GM18951 (cell line): Measurements from ENCODE around the gene NEURL3.

Experiments
- POLR2A ChIP-seq: IDR thresholded peaks from 4 replicates; pipeline ENCODE4 v1.6.1; 2011; ENCODE audit warnings: mild to moderate bottlenecking; ENCODE audit not compliant: insufficient read length, insufficient read depth; ENCODE audit errors: extremely low read depth
- in situ Hi-C: fragments of 300-500 bp; cut with MboI; formaldehyde crosslinking; loops from one replicate; pipeline ENCODE4 v1.12.0; 2022; ENCODE audit warnings: low sequenced_read_pairs, mixed read lengths, inconsistent platforms; ENCODE audit not compliant: unreplicated experiment

Gene NEURL3

DNA sequence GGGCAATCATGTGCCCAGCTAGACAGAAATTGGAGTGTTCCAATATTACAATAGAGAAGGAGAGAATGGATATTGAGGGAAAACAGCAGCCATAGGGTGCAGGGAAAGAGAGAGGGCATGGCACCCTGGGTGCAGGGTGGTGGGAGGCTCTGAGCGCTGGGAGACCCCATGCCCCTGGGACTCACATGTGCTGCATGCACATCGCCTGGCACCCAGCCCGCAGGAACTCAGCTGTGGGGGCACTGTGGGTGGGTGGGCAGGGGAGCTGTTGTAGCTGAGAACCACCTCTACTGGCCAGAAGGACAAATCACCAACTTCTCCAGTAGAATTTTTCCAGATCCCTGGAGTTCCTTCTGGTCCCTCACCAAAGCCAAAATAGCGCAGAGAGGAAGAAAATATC is 7.2 kb upstream of the NEURL3 start:
- in situ Hi-C loops = loop anchor here (10.0 kb wide), 1 partner anchor 108 kb away; no protein-coding TSS in a partner anchor
- TF ChIP-seq POLR2A = no peak

DNA sequence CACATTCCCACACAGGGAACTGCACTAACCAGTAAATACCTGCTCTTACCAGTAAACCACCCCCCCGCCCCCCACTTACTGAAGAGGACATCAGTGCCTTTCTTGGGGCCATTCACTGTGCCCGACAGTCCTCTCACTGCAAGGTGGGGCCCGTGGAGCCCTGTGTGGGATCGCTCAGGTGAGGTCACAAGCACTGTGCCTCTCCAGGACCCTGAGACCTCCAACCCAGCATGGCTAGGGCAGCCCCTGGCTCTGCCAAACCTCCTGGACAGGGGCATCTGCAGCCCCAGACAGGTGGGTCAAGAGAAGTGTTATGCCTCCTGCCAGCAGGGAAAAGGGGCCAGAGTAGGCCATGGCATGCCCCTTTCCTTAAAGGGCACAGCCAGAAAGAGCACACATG is 6.7 kb upstream of the NEURL3 start:
- TF ChIP-seq POLR2A = no peak
- in situ Hi-C loops = loop anchor here (10.0 kb wide), 1 partner anchor 107 kb away; no protein-coding TSS in a partner anchor

DNA sequence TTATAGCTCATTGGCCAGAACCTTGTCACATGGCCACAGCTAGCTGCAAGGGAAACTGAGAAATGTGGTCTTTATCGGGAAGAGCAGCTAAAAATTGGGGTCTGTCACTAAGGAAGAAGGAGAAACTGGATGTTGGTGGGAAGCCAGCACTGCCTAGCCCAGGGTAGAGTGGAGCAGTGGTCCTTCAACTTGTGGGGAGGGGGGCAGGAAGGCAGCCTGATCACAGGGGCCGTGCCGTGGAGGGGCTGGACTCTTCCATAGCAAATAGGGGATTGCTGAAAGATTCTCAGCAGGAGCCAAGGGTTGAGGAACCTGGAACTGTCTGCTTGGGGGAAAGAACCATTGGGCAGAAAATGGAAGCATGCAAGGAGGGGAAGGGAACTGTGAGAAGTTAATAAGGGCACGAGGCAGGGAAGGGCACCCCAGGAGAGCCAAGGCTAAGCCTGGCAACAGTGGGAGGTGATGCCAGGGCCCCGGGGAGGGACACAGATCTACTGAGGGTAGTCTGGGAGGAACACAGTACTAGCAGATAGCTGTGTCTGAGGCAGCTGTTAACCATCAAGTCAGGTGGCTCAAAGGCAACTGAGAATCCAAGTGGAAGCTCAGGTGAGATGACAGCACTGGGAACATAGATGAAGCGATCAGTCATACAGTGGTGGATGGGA is 5.9 kb upstream of the NEURL3 start:
- in situ Hi-C loops = loop anchor here (10.0 kb wide), 1 partner anchor 106 kb away; no protein-coding TSS in a partner anchor
- no peak for TF ChIP-seq POLR2A

DNA sequence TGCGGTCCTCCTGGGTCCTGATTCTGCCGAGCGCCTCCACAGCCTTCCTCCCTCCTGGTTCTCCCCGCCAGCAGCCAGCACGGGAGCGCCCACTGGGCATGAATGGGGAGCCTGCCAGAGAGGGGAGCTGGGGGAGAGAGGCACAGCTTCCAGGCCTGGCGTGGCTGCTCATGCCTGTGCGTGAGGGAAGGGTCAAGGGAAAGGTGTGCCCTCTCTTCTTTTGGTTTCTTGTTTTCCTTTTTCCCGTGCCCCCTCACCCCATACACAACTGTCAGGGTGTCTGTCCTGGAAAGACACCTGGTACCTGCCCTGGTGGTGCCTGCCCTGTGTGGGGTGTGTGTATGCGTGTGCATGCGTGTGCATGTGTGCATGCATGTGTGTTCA is 4.7 kb upstream of the NEURL3 start:
- in situ Hi-C loops = loop anchor here (10.0 kb wide), 1 partner anchor 105 kb away; no protein-coding TSS in a partner anchor
- TF ChIP-seq POLR2A = no peak

DNA sequence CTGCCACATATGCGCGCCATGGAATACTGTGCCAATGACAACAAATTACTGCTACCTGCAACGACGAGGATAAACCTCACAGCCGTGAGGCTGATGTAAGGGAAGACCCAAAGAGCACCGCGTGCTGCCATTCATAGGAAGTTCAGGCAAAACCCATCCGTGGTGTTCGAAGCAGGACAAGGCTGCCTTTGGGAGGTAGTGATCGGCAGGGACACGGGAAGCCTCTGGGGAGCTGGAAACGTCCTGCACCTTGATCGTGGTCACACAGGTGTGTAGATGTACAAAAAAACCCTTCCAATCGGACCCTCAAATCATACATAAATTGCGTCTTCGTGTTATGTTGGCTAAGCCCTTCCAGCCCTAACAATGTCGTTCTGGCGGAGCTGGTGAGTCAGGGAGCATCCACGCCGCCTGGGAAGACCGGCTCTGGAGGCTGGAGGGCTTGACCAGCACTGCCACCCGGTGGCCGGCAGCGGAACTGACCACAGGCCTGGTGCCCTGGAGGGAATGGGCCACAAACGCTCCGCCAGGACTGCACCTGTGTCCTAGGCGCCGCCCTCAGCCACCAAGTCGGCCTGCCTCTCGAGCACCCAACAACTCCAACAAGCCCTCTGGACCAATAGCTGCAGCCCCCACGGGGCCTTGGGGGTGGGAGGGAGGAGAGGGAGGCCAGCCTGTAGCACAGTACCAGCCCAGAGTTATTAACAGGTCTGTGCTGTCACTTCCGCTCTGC is 4.1 kb upstream of the NEURL3 start:
- no peak for TF ChIP-seq POLR2A
- in situ Hi-C loops = no loop called here

DNA sequence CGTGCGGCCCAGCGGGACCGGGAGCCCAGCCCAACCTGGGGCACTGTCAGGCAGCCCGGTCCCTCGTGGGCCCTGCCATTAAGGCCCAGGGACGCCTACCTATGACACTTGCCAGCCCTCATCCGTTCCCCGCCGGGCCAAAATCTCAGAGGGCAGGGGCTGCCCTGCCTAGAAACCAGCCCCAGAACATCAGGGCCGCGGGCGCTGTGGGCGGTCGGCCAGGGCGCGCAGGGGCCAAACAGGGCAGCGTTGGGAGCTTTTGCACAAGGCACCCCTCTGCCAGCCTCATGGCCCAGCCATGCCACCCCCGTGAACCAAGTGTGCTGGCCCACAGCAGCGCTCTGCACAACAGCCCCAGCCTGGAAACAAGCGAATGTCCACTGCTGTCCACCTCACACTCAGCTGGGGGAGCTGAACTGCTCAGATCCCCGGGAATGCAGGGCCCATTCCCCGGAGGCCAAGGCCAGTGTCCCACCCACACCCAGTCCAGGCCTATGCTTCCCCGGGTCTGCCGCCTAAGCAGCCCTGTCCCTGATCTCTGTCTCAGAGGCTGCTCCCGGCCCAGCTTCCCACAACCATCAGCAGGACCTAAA is 3.5 kb upstream of the NEURL3 start:
- TF ChIP-seq POLR2A = no peak
- in situ Hi-C loops = no loop called here

DNA sequence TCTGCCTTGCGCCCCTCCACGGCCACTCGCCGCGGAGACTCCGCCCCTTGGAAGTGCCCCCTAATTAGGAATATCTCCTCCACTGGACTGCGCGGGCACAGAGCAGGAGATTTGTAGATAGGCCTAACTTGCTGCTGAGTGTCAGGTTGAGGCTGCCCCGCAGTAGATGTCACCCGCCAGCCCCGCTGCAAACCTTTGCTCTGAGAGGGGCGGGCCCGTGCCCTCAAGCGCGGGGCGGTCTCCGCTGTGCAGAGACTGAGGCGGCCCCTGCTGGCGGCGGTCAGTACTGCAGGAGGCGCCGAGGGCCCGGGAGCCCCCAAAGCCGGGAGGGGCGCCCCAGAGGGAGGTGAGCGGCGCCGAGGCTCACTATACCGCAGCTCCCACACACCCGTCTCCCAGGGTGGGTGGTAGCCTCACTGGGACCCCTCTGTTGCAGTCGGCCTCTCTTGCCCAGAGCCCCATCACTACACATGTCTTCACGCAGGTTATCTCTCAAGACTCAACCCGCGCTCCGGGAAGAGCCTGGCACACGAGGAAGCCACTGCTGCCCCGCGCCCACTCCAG is 2.9 kb upstream of the NEURL3 start:
- in situ Hi-C loops = no loop called here
- TF ChIP-seq POLR2A = no peak

DNA sequence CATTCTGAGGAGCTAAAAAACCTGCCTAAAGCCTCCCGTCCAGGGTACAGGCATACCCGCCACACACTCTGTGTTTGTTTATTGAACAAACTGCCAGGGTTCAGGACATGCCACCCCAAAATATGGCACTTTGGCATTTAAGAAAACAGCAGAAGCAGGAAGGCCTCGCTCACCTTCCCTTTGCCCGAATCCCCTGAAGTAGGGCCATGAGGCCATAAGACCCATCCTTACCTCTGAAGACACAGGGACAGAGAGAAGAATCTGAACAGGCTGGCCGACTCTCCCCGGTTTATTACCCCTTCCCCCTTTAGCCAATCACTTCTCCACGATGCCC is 1.7 kb upstream of the NEURL3 start:
- no peak for TF ChIP-seq POLR2A
- in situ Hi-C loops = no loop called here

DNA sequence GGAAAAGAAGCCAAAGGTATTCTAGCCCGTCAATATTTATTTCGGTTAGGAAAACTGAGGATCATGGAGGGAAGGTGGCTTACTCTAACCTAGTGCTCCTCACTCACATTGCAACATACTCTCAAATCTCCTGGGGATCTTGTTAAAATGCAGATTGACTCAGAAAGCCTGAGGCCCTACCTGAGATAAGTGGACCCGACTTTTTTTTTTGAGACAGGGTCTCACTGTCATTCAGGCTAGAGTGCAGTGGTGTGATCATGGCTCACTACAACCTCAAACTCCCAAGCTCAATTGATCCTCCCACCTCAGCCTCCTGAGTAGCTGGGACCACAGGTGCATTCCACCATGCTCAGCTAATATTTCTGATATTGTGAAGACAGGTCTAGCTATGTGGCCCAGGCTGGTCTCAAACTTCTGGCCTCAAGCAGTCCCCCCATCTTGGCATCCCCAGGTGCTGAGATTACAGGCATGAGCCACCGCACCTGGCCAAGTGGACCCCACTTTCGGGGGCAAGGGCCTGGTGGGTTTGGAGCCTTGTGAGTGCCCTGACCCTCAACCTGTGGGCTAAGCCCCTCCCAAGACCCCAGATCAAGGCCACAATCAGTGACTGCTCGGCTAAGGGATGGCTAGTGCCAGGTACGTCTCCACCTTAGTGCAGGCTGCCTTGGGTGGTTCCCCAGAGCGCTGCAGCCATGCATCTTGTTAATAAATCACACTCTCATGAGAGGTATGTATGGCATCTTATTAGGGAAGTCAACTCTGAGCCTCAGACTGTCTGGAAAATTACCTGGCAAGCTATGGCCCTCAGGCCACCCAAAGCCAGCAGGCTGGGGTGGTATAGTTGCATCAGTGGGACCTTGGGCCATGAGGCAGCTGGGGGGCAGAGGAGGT is 1.1 kb upstream of the NEURL3 start:
- in situ Hi-C loops = no loop called here

DNA sequence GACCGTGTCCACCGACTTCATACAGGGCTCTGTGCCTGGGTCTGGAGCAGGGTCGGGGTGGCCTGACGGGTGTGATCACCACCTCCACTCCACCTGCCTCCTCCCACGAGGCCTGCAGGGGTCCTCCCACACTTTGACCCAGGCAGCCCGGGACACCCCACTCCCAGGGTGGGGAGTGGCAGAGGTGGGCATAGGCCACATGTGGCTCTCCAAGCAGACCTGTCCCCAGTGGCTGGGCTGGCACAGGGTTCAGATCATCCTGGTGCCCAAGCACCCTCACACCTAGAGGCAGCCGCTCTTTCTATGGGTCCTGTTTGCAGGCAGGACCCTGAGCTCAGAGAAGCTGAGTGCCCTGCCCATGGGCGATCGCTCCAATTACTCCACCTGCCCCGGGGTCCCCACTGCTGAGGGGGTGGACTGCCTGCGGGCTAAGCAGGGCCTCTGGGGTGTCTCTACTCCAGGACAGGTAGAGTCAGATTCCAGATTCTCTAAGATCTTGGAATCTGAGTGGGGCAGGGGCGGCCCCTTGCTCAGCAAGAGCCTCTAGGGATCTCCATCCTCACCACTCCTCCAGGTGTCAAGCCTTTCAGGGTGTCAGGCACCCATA is 1.4 kb downstream of the NEURL3 start:
- in situ Hi-C loops = no loop called here
- no peak for TF ChIP-seq POLR2A

More for the DNA sequence above, 1.1 kb upstream of the NEURL3 start:
- no peak for TF ChIP-seq POLR2A

DNA sequence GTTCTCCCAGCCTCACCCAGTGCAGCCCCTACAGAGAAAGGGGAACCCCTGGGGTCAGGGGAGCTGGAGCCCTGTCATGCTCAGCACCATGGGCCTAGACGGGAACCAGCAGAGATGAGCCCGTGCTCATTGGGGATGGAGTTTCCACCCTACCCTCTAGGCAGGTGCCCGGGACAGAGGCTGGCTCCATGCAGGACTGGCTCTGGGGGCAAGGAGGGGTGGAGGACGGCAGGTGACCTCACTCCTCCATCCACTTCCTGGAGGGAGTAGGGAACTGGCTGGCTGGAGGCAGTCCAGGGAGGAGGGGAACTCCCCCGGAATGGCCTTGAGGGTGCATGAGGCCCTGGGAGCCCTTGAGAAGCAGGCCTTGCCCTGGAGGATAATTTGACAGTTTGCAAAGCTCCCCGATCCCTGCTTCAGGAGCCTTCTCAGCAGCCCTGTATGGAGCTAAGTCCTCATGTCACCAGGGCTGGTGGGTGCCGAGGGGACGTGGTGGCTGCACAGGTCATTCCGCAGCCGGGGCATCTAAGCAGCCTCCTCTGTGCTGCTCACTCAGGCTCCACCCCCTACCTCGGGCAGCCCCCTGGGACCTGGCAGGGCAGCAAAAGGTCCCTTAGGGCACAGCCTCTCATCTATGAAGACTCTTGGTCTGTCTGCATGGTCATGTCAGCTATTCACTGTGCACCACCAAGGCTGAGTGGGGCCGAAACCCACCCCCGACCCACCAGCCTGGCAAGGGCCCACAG is 2.1 kb downstream of the NEURL3 start:
- TF ChIP-seq POLR2A = no peak
- in situ Hi-C loops = no loop called here

DNA sequence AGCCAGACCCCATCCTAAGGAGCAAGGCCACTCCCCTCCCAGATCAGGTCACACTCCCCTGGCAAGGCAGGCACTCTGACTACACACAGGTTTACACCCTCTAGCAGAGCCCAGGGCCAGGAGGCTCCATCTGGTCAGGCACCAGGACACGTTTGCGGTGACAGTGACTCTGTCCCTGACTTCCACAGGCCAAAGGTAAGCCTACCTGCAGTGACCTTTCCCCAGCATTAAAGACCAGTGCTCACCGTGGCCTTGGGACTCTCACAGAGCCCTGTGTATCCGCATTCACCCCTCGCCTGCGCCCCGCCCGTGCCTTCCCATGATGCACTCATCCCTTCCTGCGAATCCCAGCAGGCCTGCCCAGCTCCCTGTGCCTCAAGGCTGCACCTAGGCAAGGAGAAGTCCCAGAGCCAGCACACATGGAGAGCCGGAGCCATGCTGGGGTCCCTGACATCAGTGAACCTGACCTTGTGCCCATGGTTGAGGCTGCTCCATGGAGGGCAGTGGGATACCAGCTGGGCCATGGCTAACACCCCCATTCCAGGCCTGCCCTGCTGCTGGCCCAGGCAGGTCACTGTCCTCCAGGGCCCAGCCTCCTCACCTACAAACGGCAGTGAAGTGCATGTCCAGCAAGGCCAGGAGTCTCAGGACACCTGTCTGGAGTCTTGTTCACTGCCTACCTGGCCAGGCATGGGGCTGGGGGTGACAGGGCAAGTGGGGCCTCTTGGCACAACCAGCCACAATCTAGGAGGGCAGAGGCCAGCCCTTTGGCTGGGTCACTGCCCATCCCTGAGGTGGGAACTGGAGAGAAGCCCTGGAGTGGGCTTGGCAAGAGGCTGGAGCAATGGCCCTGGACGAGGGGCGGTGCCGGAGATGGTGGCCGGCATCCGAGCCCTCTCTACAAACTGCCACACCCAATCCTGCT is 3.0 kb downstream of the NEURL3 start:
- TF ChIP-seq POLR2A = no peak
- in situ Hi-C loops = no loop called here
